Gastroesophageal sphincter (tissue), 4 donors: ENCODE data around the gene KBTBD4. TPM values are rescaled to one million over a fixed set of nuclear protein-coding genes. Genes with fewer than 3 reads are reported as not detected.
A peak's percentile ranks its signal among the peaks of the same experiment; 100 is the strongest.

Experiments
- ATAC-seq: fragments of 150-250 bp; one replicate; pipeline ENCODE4 v1.9.1; 2016; ENCODE audit warnings: mild to moderate bottlenecking, moderate library complexity
- H3K27ac ChIP-seq, 4 donors: fragments of 200-600 bp; sonication (generic) in 3 of 4; 1 replicate in 3 of 4; 2 replicates in 1 of 4; pipeline ENCODE4 v1.5.1; 2016 to 2019
- H3K27me3 ChIP-seq: fragments of 200-600 bp; sonication (generic); one replicate; pipeline ENCODE4 v1.5.1; 2019
- H3K36me3 ChIP-seq, 2 donors: fragments of 200-600 bp; sonication (generic); one replicate each; pipeline ENCODE4 v1.5.1; 2019; ENCODE audit warnings: control low read depth in 1 of 2
- H3K4me1 ChIP-seq, 3 donors: fragments of 200-600 bp; sonication (generic); 1 replicate in 2 of 3; 2 replicates in 1 of 3; pipeline ENCODE4 v1.5.1; 2016 to 2019; ENCODE audit warnings: control low read depth in 2 of 3
- H3K4me3 ChIP-seq, 2 donors: fragments of 200-600 bp; sonication (generic); one replicate each; pipeline ENCODE4 v1.5.1; 2019; ENCODE audit warnings: mild to moderate bottlenecking in 1 of 2, moderate library complexity in 1 of 2
- H3K9me3 ChIP-seq, 3 donors: fragments of 200-600 bp; sonication (generic); one replicate each; pipeline ENCODE4 v1.5.1; 2017 to 2019; ENCODE audit warnings: control low read depth in 2 of 3
- EP300 ChIP-seq: sonication (generic); formaldehyde crosslinking; IDR thresholded peaks from one replicate; pipeline ENCODE4 v1.6.1; 2017; ENCODE audit warnings: antibody characterized with exemption, mild to moderate bottlenecking
- POLR2A ChIP-seq, 2 donors: fragments of 450-650 bp; IDR thresholded peaks; one replicate each; pipeline ENCODE4 v1.6.1; 2017; ENCODE audit warnings: antibody characterized with exemption in 2 of 2, mild to moderate bottlenecking in 2 of 2, moderate library complexity in 1 of 2
- POLR2AphosphoS5 ChIP-seq: sonication (generic); formaldehyde crosslinking; IDR thresholded peaks from one replicate; pipeline ENCODE4 v1.6.1; 2017; ENCODE audit warnings: antibody characterized with exemption
- whole genome bisulfite sequencing, 2 donors: methylation state at CpG; one replicate each; pipeline ENCODE4 v1.1.5; 2018; ENCODE audit warnings: low coverage in 1 of 2; 5-methylcytosine and 5-hydroxymethylcytosine counted together
- total RNA-seq, 4 donors: library from RNA; depleted of rRNA; stranded (reverse); fragments of >200 nt; gene quantifications; one replicate each; pipeline ENCODE4 v1.1.0, GENCODE V29; 2016
- TF ChIP-seq, protein P1 (sequence below), 4 experiments: fragments of 200-600 bp in 2 of 4; fragments of 450-650 bp in 2 of 4; sonication (generic) in 1 of 4; IDR thresholded peaks; one replicate each; pipeline ENCODE4 v1.5.1; 2017 to 2019; ENCODE audit warnings: antibody characterized with exemption in 4 of 4, mild to moderate bottlenecking in 2 of 4, moderate library complexity in 2 of 4

KBTBD4 gene
- total RNA-seq, 4 donors from 2014 or later, result 23.3 to 36.1 (median 27.0) TPM

- H3K27ac ChIP-seq, result no peak overlapping the region
- H3K4me3 ChIP-seq, result no peak overlapping the region
- no peaks in the 10 kb centered on the region for H3K27me3 ChIP-seq
- peaks cover 0 to 47% of the 10 kb centered on the region in 2 donors for H3K36me3 ChIP-seq
- H3K9me3 ChIP-seq, result no peaks in the 10 kb centered on the region
- WGBS, 2 donors, result 21 to 32% methylated on average over 3 of the region's 3 CpGs
- peaks cover 2 to 11% (median 5%) of the 10 kb centered on the region in 3 donors for H3K4me1 ChIP-seq
- no peak for ATAC-seq
- TF ChIP-seq EP300, result no peak
- no peak for TF ChIP-seq POLR2AphosphoS5
- TF ChIP-seq POLR2A (IDR thresholded peaks at IDR 0.05), result no peak
- TF ChIP-seq, protein P1, sequence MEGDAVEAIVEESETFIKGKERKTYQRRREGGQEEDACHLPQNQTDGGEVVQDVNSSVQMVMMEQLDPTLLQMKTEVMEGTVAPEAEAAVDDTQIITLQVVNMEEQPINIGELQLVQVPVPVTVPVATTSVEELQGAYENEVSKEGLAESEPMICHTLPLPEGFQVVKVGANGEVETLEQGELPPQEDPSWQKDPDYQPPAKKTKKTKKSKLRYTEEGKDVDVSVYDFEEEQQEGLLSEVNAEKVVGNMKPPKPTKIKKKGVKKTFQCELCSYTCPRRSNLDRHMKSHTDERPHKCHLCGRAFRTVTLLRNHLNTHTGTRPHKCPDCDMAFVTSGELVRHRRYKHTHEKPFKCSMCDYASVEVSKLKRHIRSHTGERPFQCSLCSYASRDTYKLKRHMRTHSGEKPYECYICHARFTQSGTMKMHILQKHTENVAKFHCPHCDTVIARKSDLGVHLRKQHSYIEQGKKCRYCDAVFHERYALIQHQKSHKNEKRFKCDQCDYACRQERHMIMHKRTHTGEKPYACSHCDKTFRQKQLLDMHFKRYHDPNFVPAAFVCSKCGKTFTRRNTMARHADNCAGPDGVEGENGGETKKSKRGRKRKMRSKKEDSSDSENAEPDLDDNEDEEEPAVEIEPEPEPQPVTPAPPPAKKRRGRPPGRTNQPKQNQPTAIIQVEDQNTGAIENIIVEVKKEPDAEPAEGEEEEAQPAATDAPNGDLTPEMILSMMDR (IDR thresholded peaks at IDR 0.05), result no peak
These were observed 38.6 kb upstream of the KBTBD4 start for GRCh38 chr11:47617417-47617809.

- H3K27ac ChIP-seq, result no peak overlapping the region
- H3K27me3 ChIP-seq, result no peaks in the 10 kb centered on the region
- peaks cover 2 to 11% (median 5%) of the 10 kb centered on the region in 3 donors for H3K4me1 ChIP-seq
- TF ChIP-seq, protein P1 (IDR thresholded peaks at IDR 0.05), result peak; percentile 27 to 82 (median 56)
- TF ChIP-seq EP300, result no peak
- H3K4me3 ChIP-seq, result no peak overlapping the region
- H3K36me3 ChIP-seq, result peaks cover 0 to 42% of the 10 kb centered on the region in 2 donors
- ATAC-seq, result peak; percentile 73
- no peaks in the 10 kb centered on the region for H3K9me3 ChIP-seq
- WGBS, 2 donors, result 82 to 86% methylated on average over 10 of the region's 10 CpGs
These were observed 38.1 kb upstream of the KBTBD4 start for GRCh38 chr11:47616726-47617416.

DNA sequence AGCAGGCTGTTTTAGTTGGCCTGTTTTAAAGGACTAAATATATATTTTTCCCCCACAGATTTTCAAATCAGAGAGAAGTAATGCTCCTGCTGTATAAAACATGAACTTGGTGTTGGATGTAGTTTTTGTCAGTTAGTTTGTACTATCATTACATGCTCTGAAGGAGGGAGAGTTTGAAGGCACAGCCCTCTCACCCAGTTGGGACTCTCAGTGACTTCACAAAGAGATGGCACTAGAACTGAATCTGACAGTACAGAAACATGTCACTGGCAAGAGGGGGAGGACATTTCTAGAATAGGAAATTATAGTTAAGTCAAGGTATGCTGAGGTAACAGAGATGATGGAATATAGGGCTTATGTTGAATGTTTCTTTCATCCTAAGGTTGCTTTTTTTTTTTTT lies 36.5 kb upstream of the KBTBD4 start:
- no peak for TF ChIP-seq EP300
- no peak for TF ChIP-seq POLR2A (IDR thresholded peaks at IDR 0.05)
- TF ChIP-seq, protein P1 (IDR thresholded peaks at IDR 0.05), result no peak
- TF ChIP-seq POLR2AphosphoS5, result no peak
- Histone ChIP-seq H3K36me3 (peaks cover 0 to 38% of the 10 kb centered on the region in 2 donors), H3K27ac (no peak overlapping the region), H3K27me3 (no peaks in the 10 kb centered on the region), H3K9me3 (no peaks in the 10 kb centered on the region), H3K4me3 (no peak overlapping the region), H3K4me1 (peaks cover 2 to 11% (median 5%) of the 10 kb centered on the region in 3 donors)
- no peak for ATAC-seq

DNA sequence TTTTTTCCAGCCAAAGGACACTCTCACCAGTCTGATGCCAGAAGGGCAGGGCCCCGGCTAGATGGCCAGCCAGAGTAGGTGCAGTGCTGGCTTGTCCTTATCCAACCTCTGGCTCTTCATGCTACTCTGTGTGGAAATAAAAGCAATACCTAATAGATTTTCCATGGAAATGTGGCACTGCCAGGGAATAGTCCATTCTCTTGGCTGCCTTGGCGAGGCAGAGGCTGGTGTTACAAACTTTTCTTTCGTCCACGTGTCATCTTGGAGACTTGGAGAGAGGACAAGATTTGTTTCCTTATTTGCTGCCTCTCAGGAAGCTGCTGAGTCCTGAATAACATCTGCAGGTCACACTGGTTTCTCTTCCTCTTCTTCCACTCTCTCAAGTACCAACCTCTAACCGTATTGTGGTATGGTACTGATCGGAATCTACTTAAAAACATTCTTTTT lies 32.6 kb upstream of the KBTBD4 start:
- no peak for ATAC-seq
- Histone ChIP-seq H3K27me3 (no peaks in the 10 kb centered on the region), H3K36me3 (peaks cover 0 to 19% of the 10 kb centered on the region in 2 donors), H3K4me1 (no peaks in the 10 kb centered on the region), H3K4me3 (no peak overlapping the region), H3K9me3 (no peaks in the 10 kb centered on the region), H3K27ac (no peak overlapping the region)
- TF ChIP-seq, protein P1 (IDR thresholded peaks at IDR 0.05), result no peak
- TF ChIP-seq EP300 (no peak), POLR2AphosphoS5 (no peak), POLR2A (IDR thresholded peaks at IDR 0.05) (no peak)
- 69 to 79% methylated on average over 3 to 5 of the region's 6 CpGs for whole genome bisulfite sequencing, 2 donors

- no peak for ATAC-seq
- WGBS, 2 donors, result 49 to 83% methylated on average over 2 to 3 of the region's 3 CpGs
- TF ChIP-seq, protein P1 (IDR thresholded peaks at IDR 0.05), result no peak
- TF ChIP-seq POLR2A (IDR thresholded peaks at IDR 0.05) (no peak), POLR2AphosphoS5 (no peak), EP300 (no peak)
- H3K4me1 ChIP-seq, result no peaks in the 10 kb centered on the region
- H3K27ac ChIP-seq, result no peak overlapping the region
- no peaks in the 10 kb centered on the region for H3K27me3 ChIP-seq
- H3K36me3 ChIP-seq, result peaks cover 0 to 19% of the 10 kb centered on the region in 2 donors
- H3K9me3 ChIP-seq, result no peaks in the 10 kb centered on the region
- no peak overlapping the region for H3K4me3 ChIP-seq
These were observed 30.9 kb upstream of the KBTBD4 start for GRCh38 chr11:47609675-47610074.
